NCI-H1092 treated with DMSO at 0.1 percent for 48 hours (cell line): ENCODE data around the gene SLC22A16.
A peak's percentile ranks its signal among the peaks of the same experiment; 100 is the strongest.

ENCODE experiments used
- DNase-seq: peaks from one replicate; lab custom pipeline; 2025; lab: John Stamatoyannopoulos, UW

SLC22A16 gene

GRCh38 chr6:110404607-110405006, 71.8 kb downstream of the SLC22A16 start:
- no peak for DNase-seq

- DNase-seq = no peak
Observed at GRCh38 chr6:110401585-110402176, 74.7 kb downstream of the SLC22A16 start.

- no peak for DNase-seq
Observed at GRCh38 chr6:110400208-110400607, 76.2 kb downstream of the SLC22A16 start.

- DNase-seq = peak; percentile 37
Observed at GRCh38 chr6:110399219-110400071, 77.0 kb downstream of the SLC22A16 start.

GRCh38 chr6:110398778-110399177, 77.6 kb downstream of the SLC22A16 start:
- no peak for DNase-seq

GRCh38 chr6:110395221-110395620, 81.2 kb downstream of the SLC22A16 start:
- no peak for DNase-seq

GRCh38 chr6:110394409-110394808, 82.0 kb downstream of the SLC22A16 start:
- no peak for DNase-seq

GRCh38 chr6:110392727-110393126, 83.7 kb downstream of the SLC22A16 start:
- DNase-seq = no peak

- DNase-seq = no peak
Observed at GRCh38 chr6:110390404-110390803, 86.0 kb downstream of the SLC22A16 start.

GRCh38 chr6:110389689-110390382, 86.6 kb downstream of the SLC22A16 start:
- no peak for DNase-seq

- no peak for DNase-seq
Observed at GRCh38 chr6:110387986-110388385, 88.4 kb downstream of the SLC22A16 start.

GRCh38 chr6:110385458-110385863, 91.0 kb downstream of the SLC22A16 start:
- DNase-seq = no peak

GRCh38 chr6:110378552-110378951, 97.9 kb downstream of the SLC22A16 start:
- no peak for DNase-seq
